ENCODE results near the gene SIPA1L2.

SIPA1L2 gene

DNA sequence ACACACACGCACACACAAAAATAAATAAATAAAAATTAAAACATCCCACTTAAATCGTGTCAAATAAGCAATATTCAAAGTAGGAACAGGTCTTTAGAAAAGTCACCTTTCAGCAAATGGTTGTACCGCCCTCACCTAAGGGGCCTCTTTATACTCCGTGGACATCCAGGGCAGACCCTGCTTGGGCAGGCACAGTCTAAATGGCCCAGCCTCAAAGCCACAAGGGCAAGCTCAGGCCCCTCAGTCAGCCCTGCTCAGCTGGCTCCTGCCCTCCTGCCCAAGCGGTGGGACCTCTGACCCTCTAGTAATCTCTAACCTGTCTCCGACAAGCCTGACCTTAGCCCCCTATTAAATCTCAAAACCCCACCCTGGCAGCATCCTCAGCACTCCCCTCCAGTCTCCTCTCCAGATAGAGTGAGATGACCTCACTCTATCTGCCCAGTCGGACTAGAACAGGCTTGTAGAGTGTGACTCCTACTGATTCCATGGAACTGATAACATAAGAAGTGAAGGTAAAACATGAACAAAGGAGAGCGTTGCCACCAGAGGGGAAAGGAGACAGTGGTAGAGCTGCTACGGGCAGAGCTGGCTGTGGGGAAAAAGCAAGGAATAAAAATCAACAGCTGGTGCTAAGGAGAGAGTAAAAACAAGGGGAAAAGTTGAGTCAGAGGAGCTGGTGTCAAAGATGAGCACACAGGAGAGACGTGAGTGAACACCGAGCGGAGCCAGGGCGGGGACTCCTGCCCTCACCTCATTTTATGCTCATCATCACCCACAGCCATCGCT, 36.0 kb downstream of the SIPA1L2 start:
- DNase-seq (ENCODE audit: low spot score) (no peak), FAIRE-seq (no peak)

GRCh38 chr1:232591344-232591743, 38.6 kb downstream of the SIPA1L2 start:
- DNase-seq (ENCODE audit: low spot score): no peak
- FAIRE-seq: no peak

- FAIRE-seq: no peak
- DNase-seq (ENCODE audit: low spot score): no peak
Measured at GRCh38 chr1:232590744-232591082, 39.2 kb downstream of the SIPA1L2 start.

GRCh38 chr1:232589812-232590743, 39.9 kb downstream of the SIPA1L2 start:
- FAIRE-seq (no peak), DNase-seq (ENCODE audit: low spot score) (no peak)

- FAIRE-seq (no peak), DNase-seq (ENCODE audit: low spot score) (no peak)
Measured at GRCh38 chr1:232589111-232589811, 40.7 kb downstream of the SIPA1L2 start.

DNA sequence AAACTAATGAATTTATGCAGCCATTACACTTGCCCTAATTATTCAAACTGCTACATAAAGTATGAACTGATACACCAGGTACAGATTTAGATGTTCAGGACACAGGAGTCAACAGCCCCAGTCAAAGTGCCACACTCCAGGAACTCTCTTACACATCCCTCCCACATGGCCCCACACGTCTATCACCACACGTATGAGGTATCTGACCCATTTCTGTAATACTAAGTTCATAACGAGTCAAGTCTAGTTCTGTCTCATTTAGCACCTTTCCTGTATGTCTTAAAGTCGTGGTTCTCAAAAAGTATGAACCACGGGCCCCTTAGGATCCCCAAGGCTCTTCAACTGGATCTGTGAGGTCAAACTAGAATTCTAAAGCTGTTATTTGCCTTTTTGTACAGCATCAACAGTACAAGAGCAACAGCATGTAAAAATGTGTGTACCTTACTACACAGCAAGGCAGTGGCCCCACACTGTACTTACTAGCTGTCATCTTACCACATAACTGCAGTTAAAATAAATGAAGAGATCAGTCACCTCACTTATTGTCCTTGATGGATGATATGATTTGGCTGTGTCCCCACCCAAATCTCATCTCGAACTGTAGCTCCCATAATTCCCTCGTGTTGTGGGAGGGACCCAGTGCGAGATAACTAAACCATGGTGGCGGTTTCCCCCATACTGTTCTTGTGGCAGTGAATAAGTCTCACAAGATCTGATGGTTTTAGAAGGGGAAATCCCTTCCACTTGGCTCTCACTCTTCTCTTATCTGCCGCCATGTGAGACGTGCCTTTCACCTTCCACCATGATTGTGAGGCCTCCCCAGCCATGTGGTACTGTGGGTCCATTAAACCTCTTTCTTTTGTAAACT, 42.6 kb downstream of the SIPA1L2 start:
- DNase-seq (ENCODE audit: low spot score): no peak
- no peak for FAIRE-seq

DNA sequence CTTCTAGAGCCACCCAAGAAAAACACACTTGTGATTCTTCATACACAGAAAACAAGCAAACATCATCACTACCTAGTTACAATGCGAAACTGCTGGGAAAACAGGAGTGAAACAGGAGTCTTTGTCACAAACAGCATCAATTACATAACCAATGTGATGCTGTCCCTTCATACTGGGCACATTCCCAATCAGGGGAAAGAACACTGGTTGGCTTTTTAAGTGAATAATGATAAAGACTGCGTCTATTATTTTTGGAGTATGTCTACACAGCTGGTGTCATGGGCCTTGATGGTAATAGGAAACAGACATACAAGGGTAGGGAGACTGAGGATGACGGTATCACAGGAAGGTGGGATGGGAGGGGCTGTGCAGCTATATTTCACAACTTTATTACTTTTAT, 43.3 kb downstream of the SIPA1L2 start:
- DNase-seq (ENCODE audit: low spot score): no peak
- no peak for FAIRE-seq

DNA sequence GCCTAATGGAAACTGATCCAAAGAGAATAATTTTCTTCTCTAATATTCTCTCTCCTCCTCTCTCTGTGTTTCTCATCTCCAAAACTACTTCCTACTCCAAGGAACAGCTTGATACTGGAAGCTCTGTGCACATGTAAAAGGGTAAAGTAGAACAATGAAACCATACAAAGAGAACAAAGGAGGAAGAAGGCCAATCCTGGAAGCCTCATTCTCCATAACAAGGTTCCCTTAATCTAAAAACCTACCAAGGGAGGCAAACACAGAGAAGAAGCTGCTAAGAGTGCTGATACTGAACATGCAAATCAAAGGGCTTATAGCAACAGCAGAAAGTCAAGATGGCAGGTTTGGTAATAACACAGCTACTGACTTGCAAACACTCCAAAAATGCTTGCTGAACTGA, 44.4 kb downstream of the SIPA1L2 start:
- DNase-seq (ENCODE audit: low spot score): no peak
- FAIRE-seq: no peak

DNA sequence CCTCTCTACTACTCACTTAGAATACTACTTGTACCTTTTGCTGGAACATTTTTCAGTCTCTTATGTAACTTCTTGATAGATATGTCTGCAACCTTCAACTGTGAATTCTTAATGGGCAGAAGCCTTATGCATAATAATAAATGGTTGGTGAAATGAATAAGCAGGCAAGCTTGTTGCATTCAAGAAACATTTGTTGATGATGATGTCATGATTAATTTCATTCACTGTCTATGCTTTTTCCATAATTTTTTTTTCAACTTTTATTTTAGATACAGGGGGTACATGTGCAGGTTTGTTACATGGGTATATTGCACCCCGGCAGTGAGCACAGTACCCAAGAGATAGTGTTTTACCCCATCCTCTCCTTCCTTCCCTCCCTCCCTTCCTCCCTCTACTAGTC, 48.0 kb downstream of the SIPA1L2 start:
- no peak for FAIRE-seq
- no peak for DNase-seq (ENCODE audit: low spot score)

Measured in urothelium cell line (cell line).